PC-3 (cell line): Measurements from ENCODE around the gene SLC51A. TPM values are rescaled to one million over a fixed set of nuclear protein-coding genes. Genes with fewer than 3 reads are reported as not detected.
A peak's percentile ranks its signal among the peaks of the same experiment; 100 is the strongest.
"Not testable (repeated sequence)": the region's sequence is repeated elsewhere in the genome, so short reads cannot be mapped to it uniquely, and the experiment has no call there.

Experiments
- ATAC-seq: fragments of 200-7000 bp; cut with Tn5 transposase; 2 replicates; pipeline ENCODE4 v1.9.1; 2020; ENCODE audit warnings: mild to moderate bottlenecking, moderate library complexity
- BruUV-seq: library from RNA; stranded (reverse); fragments of 400-500 nt; replicated peaks from 2 replicates; lab custom pipeline; 2021; lab: Mats Ljungman, UMichigan
- CTCF ChIA-PET: fragments of 300-600 bp; sonication (Branson Sonifier 250); formaldehyde crosslinking; loops from one replicate; lab custom pipeline; 2022; ENCODE audit warnings: antibody characterized with exemption; lab: Charles Lee
- POLR2A ChIA-PET: fragments of 300-600 bp; sonication (Branson Sonifier 250); formaldehyde crosslinking; loops from one replicate; lab custom pipeline; 2022; ENCODE audit warnings: antibody characterized with exemption; ENCODE audit not compliant: unreplicated experiment; lab: Charles Lee
- DNase-seq: peaks from one replicate; pipeline ENCODE4 v3.0.0-alpha.2; 2015
- H2AFZ ChIP-seq: fragments of 300-600 bp; sonication (generic); 2 replicates; pipeline ENCODE4 v1.6.0; 2016; ENCODE audit warnings: antibody characterized with exemption, low read length
- H3F3A ChIP-seq: fragments of 300-600 bp; sonication (generic); one replicate; pipeline ENCODE4 v1.6.0; 2017; ENCODE audit warnings: antibody characterized with exemption, low read length, control low read depth, mild to moderate bottlenecking; ENCODE audit not compliant: unreplicated experiment
- H3K27ac ChIP-seq: fragments of 300-600 bp; sonication (generic); 2 replicates; pipeline ENCODE4 v1.5.1; 2016; ENCODE audit warnings: mild to moderate bottlenecking, low read length
- H3K27me3 ChIP-seq: fragments of 300-600 bp; sonication (generic); 2 replicates; pipeline ENCODE4 v1.6.1; 2016; ENCODE audit warnings: low read length, mixed read lengths
- H3K36me3 ChIP-seq: fragments of 300-600 bp; sonication (generic); 2 replicates; pipeline ENCODE4 v1.6.1; 2016; ENCODE audit warnings: low read depth, mixed run types, low read length, mixed read lengths
- H3K4me1 ChIP-seq: fragments of 300-600 bp; sonication (generic); 2 replicates; pipeline ENCODE4 v1.5.1; 2016; ENCODE audit warnings: low read length; ENCODE audit not compliant: insufficient read depth
- H3K4me2 ChIP-seq: fragments of 300-600 bp; sonication (generic); 2 replicates; pipeline ENCODE4 v1.6.0; 2016; ENCODE audit warnings: low read length
- H3K4me3 ChIP-seq: fragments of 300-600 bp; sonication (generic); 2 replicates; pipeline ENCODE4 v1.5.1; 2016; ENCODE audit warnings: mild to moderate bottlenecking, low read length, mixed read lengths
- H3K79me2 ChIP-seq: fragments of 300-600 bp; sonication (generic); 2 replicates; pipeline ENCODE4 v1.6.1; 2017; ENCODE audit warnings: low read length, mixed read lengths
- H3K9ac ChIP-seq: fragments of 300-600 bp; sonication (generic); 2 replicates; pipeline ENCODE4 v1.6.0; 2016; ENCODE audit warnings: mild to moderate bottlenecking, low read length
- H3K9me2 ChIP-seq: fragments of 300-600 bp; sonication (generic); replicated peaks from 2 replicates; pipeline ENCODE4 v1.6.1; 2016; ENCODE audit warnings: mixed run types, low read length, mixed read lengths
- H3K9me3 ChIP-seq: fragments of 300-600 bp; sonication (generic); 2 replicates; pipeline ENCODE4 v1.6.1; 2016; ENCODE audit warnings: low read length, mixed read lengths
- H4K20me1 ChIP-seq: fragments of 300-600 bp; sonication (generic); 2 replicates; pipeline ENCODE4 v1.6.1; 2016; ENCODE audit warnings: low read length, mixed read lengths
- EZH2 ChIP-seq: fragments of 300-600 bp; sonication (generic); IDR thresholded peaks from one replicate; pipeline ENCODE4 v1.6.1; 2017; ENCODE audit warnings: antibody characterized with exemption, mild to moderate bottlenecking, low read length; ENCODE audit not compliant: unreplicated experiment
- EZH2phosphoT487 ChIP-seq: fragments of 300-600 bp; sonication (generic); IDR thresholded peaks from 2 replicates; pipeline ENCODE4 v1.6.1; 2018; ENCODE audit warnings: mild to moderate bottlenecking, antibody characterized with exemption, low read length, borderline replicate concordance
- intact Hi-C: fragments of 100-400 bp; cut with micrococcal nuclease; formaldehyde crosslinking; loops from 2 replicates; pipeline ENCODE4 v1.9.0; 2023
- total RNA-seq: library from RNA; depleted of rRNA; stranded (reverse); fragments of >200 nt; gene quantifications from 2 replicates; pipeline ENCODE4 v1.2.3, GENCODE V29; 2014
- TF ChIP-seq, protein P1 (sequence below): fragments of 300-600 bp; sonication (generic); conservative IDR thresholded peaks from 2 replicates; pipeline ENCODE4 v1.5.1; 2017; ENCODE audit warnings: antibody characterized with exemption, low read depth, mild to moderate bottlenecking, low read length

SLC51A gene
- total RNA-seq, 1 experiment from 2014 or later = 9.7 TPM

DNA sequence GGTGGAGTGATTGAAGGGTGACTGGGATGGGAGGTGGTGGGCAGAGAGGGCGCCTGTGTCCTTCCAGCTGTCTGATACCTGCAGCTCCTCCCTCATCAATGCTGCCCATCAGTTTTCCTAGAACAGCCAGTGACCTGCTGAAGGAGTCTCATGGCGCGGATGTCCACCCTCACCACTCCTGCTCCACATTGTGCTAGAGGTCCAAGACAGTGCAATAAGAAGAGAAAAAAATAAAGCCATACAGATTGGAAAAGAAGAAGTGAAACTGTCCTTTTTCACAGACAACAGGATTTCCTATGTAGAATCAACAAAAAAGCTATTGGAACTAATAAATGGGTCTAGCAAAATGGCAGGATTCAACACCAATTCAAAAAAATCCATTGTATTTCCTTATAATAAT lies 12.5 kb upstream of the SLC51A start:
- ATAC-seq (no peak), DNase-seq (no peak)
- Histone ChIP-seq H3K9me2 (no peaks in the 10 kb centered on the region), H3F3A (no peaks in the 10 kb centered on the region), H4K20me1 (no peaks in the 10 kb centered on the region), H3K79me2 (no peaks in the 10 kb centered on the region), H3K4me1 (no peaks in the 10 kb centered on the region), H3K27me3 (no peaks in the 10 kb centered on the region), H3K9me3 (0 out of 2 replicates have a peak, but pooled peaks cover 2% of the 10 kb centered on the region), H3K4me3 (no peak overlapping the region), H3K4me2 (no peak overlapping the region), H2AFZ (no peak overlapping the region), H3K36me3 (no peaks in the 10 kb centered on the region), H3K27ac (no peak overlapping the region), H3K9ac (no peak overlapping the region)
- BruUV-seq = no TSS peak
- TF ChIP-seq EZH2phosphoT487 (no peak), EZH2 (no peak)
- TF ChIP-seq, protein P1, sequence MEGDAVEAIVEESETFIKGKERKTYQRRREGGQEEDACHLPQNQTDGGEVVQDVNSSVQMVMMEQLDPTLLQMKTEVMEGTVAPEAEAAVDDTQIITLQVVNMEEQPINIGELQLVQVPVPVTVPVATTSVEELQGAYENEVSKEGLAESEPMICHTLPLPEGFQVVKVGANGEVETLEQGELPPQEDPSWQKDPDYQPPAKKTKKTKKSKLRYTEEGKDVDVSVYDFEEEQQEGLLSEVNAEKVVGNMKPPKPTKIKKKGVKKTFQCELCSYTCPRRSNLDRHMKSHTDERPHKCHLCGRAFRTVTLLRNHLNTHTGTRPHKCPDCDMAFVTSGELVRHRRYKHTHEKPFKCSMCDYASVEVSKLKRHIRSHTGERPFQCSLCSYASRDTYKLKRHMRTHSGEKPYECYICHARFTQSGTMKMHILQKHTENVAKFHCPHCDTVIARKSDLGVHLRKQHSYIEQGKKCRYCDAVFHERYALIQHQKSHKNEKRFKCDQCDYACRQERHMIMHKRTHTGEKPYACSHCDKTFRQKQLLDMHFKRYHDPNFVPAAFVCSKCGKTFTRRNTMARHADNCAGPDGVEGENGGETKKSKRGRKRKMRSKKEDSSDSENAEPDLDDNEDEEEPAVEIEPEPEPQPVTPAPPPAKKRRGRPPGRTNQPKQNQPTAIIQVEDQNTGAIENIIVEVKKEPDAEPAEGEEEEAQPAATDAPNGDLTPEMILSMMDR = no peak
- CTCF ChIA-PET = interaction anchor here (0.5 kb wide), 1 partner anchor 16 kb away, joined by 3 read pairs; no protein-coding TSS in a partner anchor
- POLR2A ChIA-PET = interaction anchor here (0.6 kb wide), 1 partner anchor 125 kb away, joined by 3 read pairs; no protein-coding TSS in a partner anchor
- intact Hi-C loops = no loop called here

DNA sequence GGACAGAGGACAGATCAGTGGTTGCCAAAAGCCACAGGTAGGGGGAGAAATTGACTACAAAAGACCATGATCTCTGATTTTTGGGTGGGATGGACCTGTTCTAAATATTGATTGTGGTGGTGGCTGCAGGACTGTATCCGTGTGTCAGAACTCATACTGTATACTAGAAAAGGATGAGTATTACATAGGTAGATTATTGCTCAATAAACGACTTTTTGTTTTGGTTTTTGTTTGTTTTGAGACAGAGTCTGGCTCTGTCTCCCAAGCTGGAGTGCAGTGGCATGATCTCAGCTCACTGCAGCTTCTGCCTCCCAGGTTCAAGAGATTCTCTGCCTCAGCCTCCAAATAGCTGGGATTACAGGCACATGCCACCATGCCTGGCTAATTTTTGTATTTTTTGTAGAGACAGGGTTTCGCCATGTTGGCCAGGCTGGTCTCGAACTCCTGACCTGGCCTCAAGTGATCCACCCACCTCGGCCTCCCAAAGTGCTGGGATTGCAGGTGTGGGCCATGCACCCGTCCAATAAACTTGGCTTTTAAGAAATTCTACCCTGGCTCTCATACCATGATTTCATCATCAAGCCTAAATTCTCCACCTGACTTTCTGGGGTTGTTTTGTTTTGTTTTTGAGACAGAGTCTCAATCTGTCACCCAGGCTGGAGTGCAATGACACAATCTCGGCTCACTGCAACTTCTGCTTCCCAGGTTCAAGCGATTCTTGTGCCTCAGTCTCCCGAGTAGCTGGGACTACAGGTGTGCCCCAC lies 10.7 kb upstream of the SLC51A start:
- H3K9ac ChIP-seq, intact Hi-C loops, H3K9me3 ChIP-seq, H3K4me3 ChIP-seq, CTCF ChIA-PET, POLR2A ChIA-PET, H3K79me2 ChIP-seq, BruUV-seq, H2AFZ ChIP-seq, H3K4me1 ChIP-seq, DNase-seq, H3K36me3 ChIP-seq, H3K27ac ChIP-seq, ATAC-seq, H4K20me1 ChIP-seq, H3F3A ChIP-seq, H3K9me2 ChIP-seq, H3K27me3 ChIP-seq, H3K4me2 ChIP-seq: not testable (repeated sequence)

DNA sequence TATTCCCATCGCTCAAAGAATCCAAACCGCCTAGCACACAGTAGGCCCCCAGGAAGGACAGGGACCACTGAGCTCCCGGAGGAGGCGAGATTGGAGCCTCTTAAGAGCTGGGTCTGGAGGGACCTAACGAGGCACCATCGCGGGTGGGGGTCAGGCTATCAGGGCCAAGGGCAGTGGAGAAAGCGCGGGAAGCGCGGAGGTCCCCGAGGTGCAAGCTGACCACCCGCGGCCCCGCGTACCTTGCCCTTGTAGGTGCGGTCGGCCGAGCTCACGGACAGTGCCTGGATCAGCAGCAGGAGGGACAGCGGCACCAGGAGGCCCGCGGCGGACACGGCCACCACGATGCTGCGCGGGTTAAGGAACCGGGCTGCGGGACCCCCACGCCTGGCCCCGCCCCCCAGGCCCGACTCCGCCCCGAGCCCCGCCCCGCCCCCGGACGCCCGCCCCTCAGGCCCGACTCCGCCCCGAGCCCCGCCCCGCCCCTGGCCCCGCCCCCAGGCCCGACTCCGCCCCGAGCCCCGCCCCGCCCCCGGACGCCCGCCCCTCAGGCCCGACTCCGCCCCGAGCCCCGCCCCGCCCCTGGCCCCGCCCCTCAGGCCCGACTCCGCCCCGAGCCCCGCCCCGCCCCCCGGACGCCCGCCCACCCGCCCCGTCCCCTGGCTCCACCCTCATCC lies 9.0 kb upstream of the SLC51A start:
- Histone ChIP-seq H3K4me1 (no peaks in the 10 kb centered on the region), H3K27ac (no peak overlapping the region), H3F3A (no peaks in the 10 kb centered on the region), H4K20me1 (no peaks in the 10 kb centered on the region), H3K79me2 (no peaks in the 10 kb centered on the region), H3K9ac (no peak overlapping the region), H3K9me2 (no peaks in the 10 kb centered on the region), H3K9me3 (0 out of 2 replicates have a peak, but pooled peaks cover 2% of the 10 kb centered on the region), H3K4me3 (no peak overlapping the region), H3K27me3 (no peaks in the 10 kb centered on the region), H3K36me3 (no peaks in the 10 kb centered on the region), H3K4me2 (no peak overlapping the region), H2AFZ (no peak overlapping the region)
- POLR2A ChIA-PET = no interaction called here
- CTCF ChIA-PET = no interaction called here
- no peak for DNase-seq
- intact Hi-C loops = no loop called here
- BruUV-seq = no TSS peak
- no peak for TF ChIP-seq EZH2
- TF ChIP-seq, protein P1 = no peak
- no peak for TF ChIP-seq EZH2phosphoT487
- peak; percentile 17; the same call in 1 of the 2 replicates for ATAC-seq
